Activated CD4-positive, alpha-beta T cell treated with anti-CD3 and anti-CD28 coated beads, Interleukin-2, Interleukin-4, amounts not matched to agents 100 ng/mL and 50 ng/mL, durations not matched to agents 16 hours and 8 hours (primary cell): ENCODE results near the gene BHMT.
"Not testable (repeated sequence)": the region's sequence is repeated elsewhere in the genome, so short reads cannot be mapped to it uniquely, and the experiment has no call there.

Experiments
- DNase-seq: peaks from one replicate; pipeline ENCODE4 v3.0.0-alpha.2; 2020; ENCODE audit warnings: low spot score

Gene BHMT

DNA sequence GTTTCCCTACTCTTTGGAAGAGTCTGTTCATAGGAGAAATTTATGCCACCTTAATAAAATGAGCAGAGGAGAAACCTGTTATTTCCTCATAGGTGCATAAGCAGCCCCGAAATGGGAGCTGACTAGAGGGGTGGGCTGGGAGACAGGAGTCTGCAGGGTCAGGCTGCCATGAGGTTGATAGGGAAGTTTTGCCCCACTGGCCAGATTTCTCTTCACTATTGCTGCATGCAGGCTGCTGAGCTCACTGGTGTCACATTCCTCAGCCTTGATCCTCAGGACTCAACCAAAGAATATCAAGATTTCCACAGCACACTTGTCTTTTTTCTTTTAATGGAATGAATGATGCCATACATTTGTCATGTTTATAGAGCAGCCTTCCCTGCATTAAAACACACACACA, 60.7 kb downstream of the BHMT start:
- no peak for DNase-seq

- no peak for DNase-seq
Measured at GRCh38 chr5:79173626-79174025, 62.0 kb downstream of the BHMT start.

DNA sequence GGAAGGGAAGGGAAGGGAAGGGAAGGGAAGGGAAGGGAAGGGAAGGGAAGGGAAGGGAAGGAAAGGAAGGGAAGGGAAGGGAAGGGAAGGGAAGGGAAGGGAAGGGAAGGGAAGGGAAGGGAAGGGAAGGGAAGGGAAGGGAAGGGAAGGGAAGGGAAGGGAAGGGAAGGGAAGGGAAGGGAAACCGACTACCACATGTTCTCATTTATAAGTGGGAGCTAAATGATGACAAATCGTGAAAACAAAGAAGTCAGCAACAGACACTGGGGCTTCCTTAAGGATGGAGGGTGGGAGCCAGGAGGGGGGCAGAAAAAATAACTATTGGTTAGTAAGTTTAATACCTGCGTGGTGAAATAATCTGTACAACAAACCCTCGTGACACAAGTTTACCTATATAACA, 68.8 kb downstream of the BHMT start:
- not testable (repeated sequence) for DNase-seq

GRCh38 chr5:79181419-79182022, 69.9 kb downstream of the BHMT start:
- no peak for DNase-seq
